ENCODE results near the gene DDX17. TPM values are rescaled to one million over a fixed set of nuclear protein-coding genes. Genes with fewer than 3 reads are reported as not detected.

Gene DDX17
- total RNA-seq, 2 donors from 2014 or later, result 663 to 682 TPM

- Histone ChIP-seq H3K9me3 (no peaks in the 10 kb centered on the region), H3K36me3 (no peaks in the 10 kb centered on the region), H3K4me3 (no peak overlapping the region), H3K27me3 (replicated peaks; ENCODE audit: insufficient read depth) (peaks cover 6% of the 10 kb centered on the region), H3K4me1 (ENCODE audit: control insufficient read depth in 1 of 2, low read depth in 2 of 2) (peaks cover 0 to 14% of the 10 kb centered on the region in 2 donors), H3K27ac (no peak overlapping the region)
- ATAC-seq (ENCODE audit: insufficient number of reproducible peaks, low FRiP score, low read depth) (no peak), DNase-seq (ENCODE audit: low spot score) (no peak)
- no peak for TF ChIP-seq CTCF (IDR thresholded peaks at IDR 0.05)
Measured at GRCh38 chr22:38448945-38449745, 57.0 kb downstream of the DDX17 start.

GRCh38 chr22:38446018-38446601 is 60.0 kb downstream of the DDX17 start:
- Histone ChIP-seq H3K9me3 (no peaks in the 10 kb centered on the region), H3K27me3 (replicated peaks; ENCODE audit: insufficient read depth) (peaks cover 6% of the 10 kb centered on the region), H3K27ac (no peak overlapping the region), H3K36me3 (no peaks in the 10 kb centered on the region), H3K4me3 (no peak overlapping the region), H3K4me1 (ENCODE audit: control insufficient read depth in 1 of 2, low read depth in 2 of 2) (no peaks in the 10 kb centered on the region)
- ATAC-seq (ENCODE audit: insufficient number of reproducible peaks, low FRiP score, low read depth) (no peak), DNase-seq (ENCODE audit: low spot score) (no peak)
- TF ChIP-seq CTCF (IDR thresholded peaks at IDR 0.05), result no peak

GRCh38 chr22:38444783-38445182 is 61.3 kb downstream of the DDX17 start:
- H3K36me3 ChIP-seq, result no peaks in the 10 kb centered on the region
- DNase-seq (ENCODE audit: low spot score), result no peak
- no peaks in the 10 kb centered on the region for H3K9me3 ChIP-seq
- H3K27me3 ChIP-seq (replicated peaks; ENCODE audit: insufficient read depth), result no peaks in the 10 kb centered on the region
- no peaks in the 10 kb centered on the region for H3K4me1 ChIP-seq (ENCODE audit: control insufficient read depth in 1 of 2, low read depth in 2 of 2)
- H3K27ac ChIP-seq, result no peak overlapping the region
- H3K4me3 ChIP-seq, result no peak overlapping the region
- TF ChIP-seq CTCF (IDR thresholded peaks at IDR 0.05), result no peak
- ATAC-seq (ENCODE audit: insufficient number of reproducible peaks, low FRiP score, low read depth), result no peak

- ATAC-seq (ENCODE audit: insufficient number of reproducible peaks, low FRiP score, low read depth), result no peak
- Histone ChIP-seq H3K36me3 (no peaks in the 10 kb centered on the region), H3K27me3 (replicated peaks; ENCODE audit: insufficient read depth) (no peaks in the 10 kb centered on the region)
Measured at GRCh38 chr22:38443628-38444521, 62.2 kb downstream of the DDX17 start.

More at GRCh38 chr22:38443628-38444521, 62.2 kb downstream of the DDX17 start:
- Histone ChIP-seq H3K9me3 (no peaks in the 10 kb centered on the region), H3K4me3 (no peak overlapping the region), H3K4me1 (ENCODE audit: control insufficient read depth in 1 of 2, low read depth in 2 of 2) (no peaks in the 10 kb centered on the region), H3K27ac (no peak overlapping the region)
- no peak for TF ChIP-seq CTCF (IDR thresholded peaks at IDR 0.05)
- no peak for DNase-seq (ENCODE audit: low spot score)

All from thoracic aorta (tissue), 2 donors.